ENCODE data around the gene TNPO1.

TNPO1 gene

DNA sequence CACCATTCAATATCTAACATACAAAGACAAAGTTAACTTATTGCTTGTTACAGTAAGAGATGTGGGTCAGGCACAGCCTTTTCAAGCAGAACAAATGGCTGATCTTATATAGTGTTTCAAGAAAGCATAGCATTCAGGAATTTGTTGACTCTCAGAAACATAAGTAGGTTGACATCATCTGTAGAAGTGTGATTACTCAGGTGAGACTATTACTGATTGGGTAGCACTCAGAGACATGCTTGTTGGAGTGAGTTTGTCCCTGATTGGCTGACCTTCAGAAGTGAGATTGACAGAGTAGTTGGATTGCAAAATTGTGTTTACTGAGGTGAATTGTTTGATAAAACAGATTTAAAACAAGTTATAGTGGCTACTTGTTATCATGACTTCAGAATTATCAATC lies 30.7 kb upstream of the TNPO1 start:
- TF ChIP-seq, protein P1, sequence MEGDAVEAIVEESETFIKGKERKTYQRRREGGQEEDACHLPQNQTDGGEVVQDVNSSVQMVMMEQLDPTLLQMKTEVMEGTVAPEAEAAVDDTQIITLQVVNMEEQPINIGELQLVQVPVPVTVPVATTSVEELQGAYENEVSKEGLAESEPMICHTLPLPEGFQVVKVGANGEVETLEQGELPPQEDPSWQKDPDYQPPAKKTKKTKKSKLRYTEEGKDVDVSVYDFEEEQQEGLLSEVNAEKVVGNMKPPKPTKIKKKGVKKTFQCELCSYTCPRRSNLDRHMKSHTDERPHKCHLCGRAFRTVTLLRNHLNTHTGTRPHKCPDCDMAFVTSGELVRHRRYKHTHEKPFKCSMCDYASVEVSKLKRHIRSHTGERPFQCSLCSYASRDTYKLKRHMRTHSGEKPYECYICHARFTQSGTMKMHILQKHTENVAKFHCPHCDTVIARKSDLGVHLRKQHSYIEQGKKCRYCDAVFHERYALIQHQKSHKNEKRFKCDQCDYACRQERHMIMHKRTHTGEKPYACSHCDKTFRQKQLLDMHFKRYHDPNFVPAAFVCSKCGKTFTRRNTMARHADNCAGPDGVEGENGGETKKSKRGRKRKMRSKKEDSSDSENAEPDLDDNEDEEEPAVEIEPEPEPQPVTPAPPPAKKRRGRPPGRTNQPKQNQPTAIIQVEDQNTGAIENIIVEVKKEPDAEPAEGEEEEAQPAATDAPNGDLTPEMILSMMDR (IDR thresholded peaks at IDR 0.05): no peak

- TF ChIP-seq, protein P1 (IDR thresholded peaks at IDR 0.05): no peak
These were observed 29.8 kb upstream of the TNPO1 start for GRCh38 chr5:72786676-72787075.

DNA sequence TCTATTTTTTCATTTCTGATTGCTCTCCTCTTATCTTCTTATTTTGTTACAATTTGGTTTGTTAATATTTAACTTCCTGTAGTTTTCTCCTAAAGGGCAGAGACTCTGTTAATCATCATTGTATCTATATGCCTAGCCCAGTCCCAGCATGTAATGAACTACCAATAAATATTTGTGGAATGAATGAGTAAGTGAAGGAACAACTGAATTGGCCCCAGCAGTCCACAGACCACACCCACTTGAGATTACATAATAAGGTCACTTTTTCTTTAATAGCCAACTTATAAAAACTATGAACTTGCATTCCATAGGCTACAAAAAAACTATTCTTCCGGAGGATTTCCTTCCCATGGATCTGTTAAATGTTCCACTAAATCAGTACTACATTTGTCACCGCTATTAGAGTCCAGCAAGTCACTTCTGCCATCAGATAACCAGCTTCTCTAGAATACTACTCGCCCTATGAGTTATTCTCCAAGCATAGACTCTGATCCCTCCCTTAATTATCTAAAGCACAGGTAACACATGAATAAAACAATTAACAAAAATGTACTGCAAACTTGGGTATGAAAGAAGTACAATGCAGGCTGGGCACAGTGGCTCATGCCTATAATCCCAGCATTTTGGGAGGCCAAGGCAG lies 27.5 kb upstream of the TNPO1 start:
- TF ChIP-seq, protein P1 (IDR thresholded peaks at IDR 0.05): no peak

GRCh38 chr5:72790186-72790585 lies 26.3 kb upstream of the TNPO1 start:
- TF ChIP-seq, protein P1 (IDR thresholded peaks at IDR 0.05): no peak

- TF ChIP-seq, protein P1 (IDR thresholded peaks at IDR 0.05): no peak
These were observed 20.5 kb upstream of the TNPO1 start for GRCh38 chr5:72796001-72796400.

DNA sequence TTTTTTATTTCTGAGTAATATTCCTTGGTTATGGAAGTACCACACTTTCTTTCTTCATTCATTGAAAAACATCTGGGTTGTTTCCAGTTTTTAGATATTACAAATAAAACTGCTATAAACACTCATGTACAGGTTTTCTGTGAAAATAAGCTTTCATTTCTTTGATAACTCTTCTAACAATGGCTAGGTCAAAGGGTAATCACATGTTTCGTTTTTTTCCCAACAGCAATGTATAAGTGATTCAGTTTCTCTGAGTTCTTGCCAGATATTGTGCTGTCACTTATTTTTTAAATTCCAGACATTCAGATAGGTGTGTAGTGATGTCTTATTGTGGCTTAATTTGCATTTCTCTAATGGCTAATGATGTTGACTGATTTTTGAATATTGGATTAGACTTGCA lies 16.7 kb upstream of the TNPO1 start:
- TF ChIP-seq, protein P1 (IDR thresholded peaks at IDR 0.05): no peak

- TF ChIP-seq, protein P1 (IDR thresholded peaks at IDR 0.05): no peak
These were observed 4.6 kb upstream of the TNPO1 start for GRCh38 chr5:72811849-72812248.

DNA sequence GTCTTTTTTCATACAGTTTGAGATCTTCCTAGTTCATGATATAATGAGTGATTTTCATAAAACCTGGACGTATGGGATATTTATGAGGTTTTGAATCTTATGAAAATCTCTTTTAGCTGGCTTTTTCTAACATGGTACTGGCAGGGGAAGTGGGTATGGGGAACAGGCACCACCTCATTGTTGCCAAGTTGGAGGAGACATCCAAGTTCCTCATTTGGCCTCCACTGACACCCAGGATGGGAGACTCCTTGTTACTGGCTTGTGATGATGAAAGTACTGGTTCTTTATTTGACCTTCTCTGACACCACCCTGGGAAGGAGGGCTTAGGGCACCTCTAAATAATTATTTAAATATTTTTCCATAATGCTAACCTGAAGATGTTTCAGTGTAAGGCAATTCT lies 4.0 kb upstream of the TNPO1 start:
- TF ChIP-seq, protein P1 (IDR thresholded peaks at IDR 0.05): no peak

Data from LNCAP (cell line).